Measurements from ENCODE around the gene ADH4. TPM values are rescaled to one million over a fixed set of nuclear protein-coding genes. Genes with fewer than 3 reads are reported as not detected.

ADH4 gene
- total RNA-seq, 1 experiment from 2014 or later: 0.10 TPM

- Histone ChIP-seq H3K27me3 (ENCODE audit: control insufficient read depth, insufficient read depth, low read length) (no peaks in the 10 kb centered on the region), H3K27ac (ENCODE audit: low read length) (no peak overlapping the region), H3K9me3 (ENCODE audit: control insufficient read depth, insufficient read depth, low read depth, low read length) (no peaks in the 10 kb centered on the region), H3K4me3 (ENCODE audit: low read depth in 2 of 2, low read length in 2 of 2) (no peak overlapping the region), H3K36me3 (ENCODE audit: control insufficient read depth, insufficient read depth, low read length) (peaks cover 21% of the 10 kb centered on the region), H3K4me1 (ENCODE audit: control insufficient read depth, insufficient read depth, low read length) (no peaks in the 10 kb centered on the region)
- intact Hi-C loops (cut with micrococcal nuclease; ENCODE audit: unreplicated experiment): no loop called here
- TF ChIP-seq SIN3A (IDR thresholded peaks at IDR 0.05; ENCODE audit: borderline replicate concordance, insufficient read depth, low read depth, low read length) (no peak), REST (IDR thresholded peaks at IDR 0.05; ENCODE audit: insufficient read depth in 1 of 2, low read depth in 2 of 2, low read length in 1 of 2) (no peak), CTCF (IDR thresholded peaks at IDR 0.05) (no peak), POLR2AphosphoS5 (IDR thresholded peaks at IDR 0.05; ENCODE audit: low read depth, low read length) (no peak), TCF7L2 (IDR thresholded peaks at IDR 0.05; ENCODE audit: low read depth, low read length) (no peak)
- in situ Hi-C loops (cut with HindIII; ENCODE audit: low pct_unique_long_range_greater_than_20kb, low sequenced_read_pairs): no loop called here
- no peak for DNase-seq (ENCODE audit: low read depth, low spot score)
- no peak for ATAC-seq
- no TSS peak for BruUV-seq (replicated peaks)
- ChIA-PET CTCF (no interaction called here), POLR2A (no interaction called here)
These were observed 66.9 kb downstream of the ADH4 start for GRCh38 chr4:99077177-99077576.

GRCh38 chr4:99076292-99076976, 67.7 kb downstream of the ADH4 start:
- CTCF ChIA-PET: no interaction called here
- no peak overlapping the region for H3K27ac ChIP-seq (ENCODE audit: low read length)
- no peak for DNase-seq (ENCODE audit: low read depth, low spot score)
- intact Hi-C loops (cut with micrococcal nuclease; ENCODE audit: unreplicated experiment) (no loop called here), in situ Hi-C loops (cut with HindIII; ENCODE audit: low pct_unique_long_range_greater_than_20kb, low sequenced_read_pairs) (no loop called here)
- H3K9me3 ChIP-seq (ENCODE audit: control insufficient read depth, insufficient read depth, low read depth, low read length): no peaks in the 10 kb centered on the region
- no peaks in the 10 kb centered on the region for H3K4me1 ChIP-seq (ENCODE audit: control insufficient read depth, insufficient read depth, low read length)
- BruUV-seq (replicated peaks): no TSS peak
- peaks cover 23% of the 10 kb centered on the region for H3K36me3 ChIP-seq (ENCODE audit: control insufficient read depth, insufficient read depth, low read length)
- no peak overlapping the region for H3K4me3 ChIP-seq (ENCODE audit: low read depth in 2 of 2, low read length in 2 of 2)
- no peak for ATAC-seq
- no peaks in the 10 kb centered on the region for H3K27me3 ChIP-seq (ENCODE audit: control insufficient read depth, insufficient read depth, low read length)
- TF ChIP-seq TCF7L2 (IDR thresholded peaks at IDR 0.05; ENCODE audit: low read depth, low read length): no peak
- TF ChIP-seq SIN3A (IDR thresholded peaks at IDR 0.05; ENCODE audit: borderline replicate concordance, insufficient read depth, low read depth, low read length): no peak
- no peak for TF ChIP-seq REST (IDR thresholded peaks at IDR 0.05; ENCODE audit: insufficient read depth in 1 of 2, low read depth in 2 of 2, low read length in 1 of 2)
- no peak for TF ChIP-seq CTCF (IDR thresholded peaks at IDR 0.05)
- no peak for TF ChIP-seq POLR2AphosphoS5 (IDR thresholded peaks at IDR 0.05; ENCODE audit: low read depth, low read length)
- POLR2A ChIA-PET: no interaction called here
